Measurements from ENCODE around the gene ASS1.

The ASS1 gene

DNA sequence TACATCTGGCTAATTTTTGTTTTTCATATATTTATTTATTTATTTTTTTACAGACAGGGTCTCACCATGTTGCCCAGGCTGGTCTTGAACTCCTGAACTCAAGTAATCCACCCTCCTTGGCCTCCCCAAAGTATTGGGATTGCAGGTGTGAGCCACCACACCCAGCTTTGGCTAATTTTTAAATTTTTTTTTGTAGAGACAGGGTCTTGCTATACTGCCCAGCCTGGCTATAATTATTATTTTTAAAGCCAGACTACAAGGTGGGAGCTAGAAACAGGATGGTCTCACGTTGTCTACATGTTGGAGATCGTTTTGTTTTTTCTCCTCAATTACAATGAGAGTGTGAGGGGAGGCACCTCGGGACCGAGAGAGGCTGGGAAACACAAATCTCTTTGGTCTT lies 23.8 kb downstream of the ASS1 start:
- no peak overlapping the region for H4K91ac ChIP-seq (ENCODE audit: low read length)
- no peak overlapping the region for H2BK120ac ChIP-seq (ENCODE audit: low read depth, low read length)
- H2BK5ac ChIP-seq (ENCODE audit: low read depth, low read length, poor library complexity, severe bottlenecking) = no peak overlapping the region
- no peak overlapping the region for H3K27ac ChIP-seq (ENCODE audit: low read length, poor library complexity, severe bottlenecking)
- 87% methylated on average over 4 of the region's 4 CpGs for WGBS
- DNase-seq = no peak
- H3K23ac ChIP-seq (ENCODE audit: low read length in 2 of 2) = no peak overlapping the region
- H3K4me3 ChIP-seq (ENCODE audit: insufficient read depth in 1 of 2, low read depth in 1 of 2, low read length in 2 of 2) = no peak overlapping the region
- peaks cover 61 to 88% of the 10 kb centered on the region in 2 experiments for H3K36me3 ChIP-seq (ENCODE audit: control insufficient read depth in 1 of 2, insufficient read depth in 2 of 2, low read depth in 1 of 2, low read length in 2 of 2)
- H2AFZ ChIP-seq (ENCODE audit: low read depth, low read length) = no peak overlapping the region
- no peak overlapping the region for H3K14ac ChIP-seq (ENCODE audit: low read length in 2 of 2)
- H3K4me2 ChIP-seq (ENCODE audit: low read length, poor library complexity, severe bottlenecking) = no peak overlapping the region
- H2BK15ac ChIP-seq (ENCODE audit: low read depth, poor library complexity, severe bottlenecking) = no peak overlapping the region
- H3K27me3 ChIP-seq (ENCODE audit: control insufficient read depth in 1 of 2, insufficient read depth in 1 of 2, low read length in 2 of 2) = no peaks in the 10 kb centered on the region
- no peak overlapping the region for H2AK5ac ChIP-seq (ENCODE audit: low read length, severe bottlenecking)
- H3K9ac ChIP-seq (ENCODE audit: low read length) = no peak overlapping the region
- no peaks in the 10 kb centered on the region for H3K9me3 ChIP-seq (ENCODE audit: control insufficient read depth, low read length)
- H4K8ac ChIP-seq (ENCODE audit: low read length) = no peak overlapping the region
- H3K79me1 ChIP-seq (replicated peaks; ENCODE audit: low read length, poor library complexity, severe bottlenecking) = no peaks in the 10 kb centered on the region
- H3K4ac ChIP-seq (ENCODE audit: low read depth in 1 of 2, low read length in 2 of 2) = no peak overlapping the region
- no peak overlapping the region for H3K18ac ChIP-seq (ENCODE audit: low read depth in 1 of 2, low read length in 2 of 2)
- H2BK12ac ChIP-seq (ENCODE audit: low read length in 2 of 2) = no peak overlapping the region
- H3K4me1 ChIP-seq (ENCODE audit: control insufficient read depth, insufficient read depth, low read depth, low read length) = no peaks in the 10 kb centered on the region

GRCh38 chr9:130470269-130470668 lies 25.5 kb downstream of the ASS1 start:
- 95% methylated on average over 10 of the region's 10 CpGs for WGBS
- Histone ChIP-seq H2AFZ (ENCODE audit: low read depth, low read length) (no peak overlapping the region), H3K36me3 (ENCODE audit: control insufficient read depth in 1 of 2, insufficient read depth in 2 of 2, low read depth in 1 of 2, low read length in 2 of 2) (peaks cover 51 to 88% of the 10 kb centered on the region in 2 experiments), H3K27ac (ENCODE audit: low read length, poor library complexity, severe bottlenecking) (no peak overlapping the region), H2BK5ac (ENCODE audit: low read depth, low read length, poor library complexity, severe bottlenecking) (no peak overlapping the region), H3K4me1 (ENCODE audit: control insufficient read depth, insufficient read depth, low read depth, low read length) (no peaks in the 10 kb centered on the region), H3K4ac (ENCODE audit: low read depth in 1 of 2, low read length in 2 of 2) (no peak overlapping the region), H2BK120ac (ENCODE audit: low read depth, low read length) (no peak overlapping the region), H3K4me3 (ENCODE audit: insufficient read depth in 1 of 2, low read depth in 1 of 2, low read length in 2 of 2) (no peak overlapping the region), H3K14ac (ENCODE audit: low read length in 2 of 2) (no peak overlapping the region), H3K27me3 (ENCODE audit: control insufficient read depth in 1 of 2, insufficient read depth in 1 of 2, low read length in 2 of 2) (no peaks in the 10 kb centered on the region), H3K9ac (ENCODE audit: low read length) (no peak overlapping the region), H3K18ac (ENCODE audit: low read depth in 1 of 2, low read length in 2 of 2) (no peak overlapping the region), H4K91ac (ENCODE audit: low read length) (no peak overlapping the region), H4K8ac (ENCODE audit: low read length) (no peak overlapping the region), H3K23ac (ENCODE audit: low read length in 2 of 2) (no peak overlapping the region), H3K79me1 (replicated peaks; ENCODE audit: low read length, poor library complexity, severe bottlenecking) (no peaks in the 10 kb centered on the region), H3K4me2 (ENCODE audit: low read length, poor library complexity, severe bottlenecking) (no peak overlapping the region), H3K9me3 (ENCODE audit: control insufficient read depth, low read length) (no peaks in the 10 kb centered on the region), H2BK15ac (ENCODE audit: low read depth, poor library complexity, severe bottlenecking) (no peak overlapping the region), H2BK12ac (ENCODE audit: low read length in 2 of 2) (no peak overlapping the region), H2AK5ac (ENCODE audit: low read length, severe bottlenecking) (no peak overlapping the region)
- no peak for DNase-seq

GRCh38 chr9:130470950-130471349 lies 26.2 kb downstream of the ASS1 start:
- Histone ChIP-seq H3K27me3 (ENCODE audit: control insufficient read depth in 1 of 2, insufficient read depth in 1 of 2, low read length in 2 of 2) (no peaks in the 10 kb centered on the region), H3K18ac (ENCODE audit: low read depth in 1 of 2, low read length in 2 of 2) (no peak overlapping the region), H3K79me1 (replicated peaks; ENCODE audit: low read length, poor library complexity, severe bottlenecking) (no peaks in the 10 kb centered on the region), H4K8ac (ENCODE audit: low read length) (no peak overlapping the region), H2BK15ac (ENCODE audit: low read depth, poor library complexity, severe bottlenecking) (no peak overlapping the region), H3K9ac (ENCODE audit: low read length) (no peak overlapping the region), H3K23ac (ENCODE audit: low read length in 2 of 2) (no peak overlapping the region), H3K36me3 (ENCODE audit: control insufficient read depth in 1 of 2, insufficient read depth in 2 of 2, low read depth in 1 of 2, low read length in 2 of 2) (peaks cover 46 to 87% of the 10 kb centered on the region in 2 experiments), H3K9me3 (ENCODE audit: control insufficient read depth, low read length) (no peaks in the 10 kb centered on the region), H2AFZ (ENCODE audit: low read depth, low read length) (no peak overlapping the region), H3K4me2 (ENCODE audit: low read length, poor library complexity, severe bottlenecking) (no peak overlapping the region), H3K4me3 (ENCODE audit: insufficient read depth in 1 of 2, low read depth in 1 of 2, low read length in 2 of 2) (no peak overlapping the region), H3K4ac (ENCODE audit: low read depth in 1 of 2, low read length in 2 of 2) (no peak overlapping the region), H3K27ac (ENCODE audit: low read length, poor library complexity, severe bottlenecking) (no peak overlapping the region), H3K4me1 (ENCODE audit: control insufficient read depth, insufficient read depth, low read depth, low read length) (no peaks in the 10 kb centered on the region), H4K91ac (ENCODE audit: low read length) (no peak overlapping the region), H2BK12ac (ENCODE audit: low read length in 2 of 2) (no peak overlapping the region), H2AK5ac (ENCODE audit: low read length, severe bottlenecking) (no peak overlapping the region), H2BK5ac (ENCODE audit: low read depth, low read length, poor library complexity, severe bottlenecking) (no peak overlapping the region), H2BK120ac (ENCODE audit: low read depth, low read length) (no peak overlapping the region), H3K14ac (ENCODE audit: low read length in 2 of 2) (no peak overlapping the region)
- 97% methylated on average over 12 of the region's 12 CpGs for WGBS
- DNase-seq = no peak

GRCh38 chr9:130471411-130472183 lies 26.8 kb downstream of the ASS1 start:
- Histone ChIP-seq H3K4me3 (ENCODE audit: insufficient read depth in 1 of 2, low read depth in 1 of 2, low read length in 2 of 2) (no peak overlapping the region), H3K4me2 (ENCODE audit: low read length, poor library complexity, severe bottlenecking) (no peak overlapping the region), H3K18ac (ENCODE audit: low read depth in 1 of 2, low read length in 2 of 2) (no peak overlapping the region), H3K27me3 (ENCODE audit: control insufficient read depth in 1 of 2, insufficient read depth in 1 of 2, low read length in 2 of 2) (no peaks in the 10 kb centered on the region), H2BK12ac (ENCODE audit: low read length in 2 of 2) (no peak overlapping the region), H2BK15ac (ENCODE audit: low read depth, poor library complexity, severe bottlenecking) (no peak overlapping the region), H3K23ac (ENCODE audit: low read length in 2 of 2) (no peak overlapping the region), H2AK5ac (ENCODE audit: low read length, severe bottlenecking) (no peak overlapping the region), H3K9me3 (ENCODE audit: control insufficient read depth, low read length) (no peaks in the 10 kb centered on the region), H4K91ac (ENCODE audit: low read length) (no peak overlapping the region), H3K4me1 (ENCODE audit: control insufficient read depth, insufficient read depth, low read depth, low read length) (no peaks in the 10 kb centered on the region), H4K8ac (ENCODE audit: low read length) (no peak overlapping the region), H2BK5ac (ENCODE audit: low read depth, low read length, poor library complexity, severe bottlenecking) (no peak overlapping the region), H3K9ac (ENCODE audit: low read length) (no peak overlapping the region), H3K36me3 (ENCODE audit: control insufficient read depth in 1 of 2, insufficient read depth in 2 of 2, low read depth in 1 of 2, low read length in 2 of 2) (peaks cover 45 to 87% of the 10 kb centered on the region in 2 experiments), H2AFZ (ENCODE audit: low read depth, low read length) (no peak overlapping the region), H3K79me1 (replicated peaks; ENCODE audit: low read length, poor library complexity, severe bottlenecking) (no peaks in the 10 kb centered on the region), H2BK120ac (ENCODE audit: low read depth, low read length) (no peak overlapping the region), H3K27ac (ENCODE audit: low read length, poor library complexity, severe bottlenecking) (no peak overlapping the region), H3K14ac (ENCODE audit: low read length in 2 of 2) (no peak overlapping the region), H3K4ac (ENCODE audit: low read depth in 1 of 2, low read length in 2 of 2) (no peak overlapping the region)
- no peak for DNase-seq
- WGBS = 73% methylated on average over 14 of the region's 20 CpGs
